GM23338 (cell line): ENCODE data around the gene FOXE3.

Source experiments
- EZH2 ChIP-seq: fragments of 200-600 bp; sonication (generic); IDR thresholded peaks from one replicate; pipeline ENCODE4 v1.8.0; 2017; ENCODE audit warnings: antibody characterized with exemption, mild to moderate bottlenecking, low read depth; ENCODE audit not compliant: unreplicated experiment
- EZH2phosphoT487 ChIP-seq: fragments of 200-600 bp; sonication (generic); IDR thresholded peaks from one replicate; pipeline ENCODE4 v1.8.1; 2018; ENCODE audit warnings: antibody characterized with exemption; ENCODE audit not compliant: unreplicated experiment
- ZNF114 ChIP-seq: fragments of 250-450 bp; sonication (Bioruptor Pico); IDR thresholded peaks from 2 replicates; pipeline ENCODE4 v1.5.0; 2020; ENCODE audit warnings: mild to moderate bottlenecking, moderate library complexity
- TF ChIP-seq, protein P1 (sequence below), 2 experiments: fragments of 200-600 bp in 1 of 2; sonication (generic) in 1 of 2; conservative IDR thresholded peaks; 2 replicates each; pipeline versions ENCODE4 v1.5.1 to v1.6.1; 2016 to 2017; ENCODE audit warnings: antibody characterized with exemption in 2 of 2, low read depth in 2 of 2, mild to moderate bottlenecking in 2 of 2, moderate library complexity in 1 of 2

DNA sequence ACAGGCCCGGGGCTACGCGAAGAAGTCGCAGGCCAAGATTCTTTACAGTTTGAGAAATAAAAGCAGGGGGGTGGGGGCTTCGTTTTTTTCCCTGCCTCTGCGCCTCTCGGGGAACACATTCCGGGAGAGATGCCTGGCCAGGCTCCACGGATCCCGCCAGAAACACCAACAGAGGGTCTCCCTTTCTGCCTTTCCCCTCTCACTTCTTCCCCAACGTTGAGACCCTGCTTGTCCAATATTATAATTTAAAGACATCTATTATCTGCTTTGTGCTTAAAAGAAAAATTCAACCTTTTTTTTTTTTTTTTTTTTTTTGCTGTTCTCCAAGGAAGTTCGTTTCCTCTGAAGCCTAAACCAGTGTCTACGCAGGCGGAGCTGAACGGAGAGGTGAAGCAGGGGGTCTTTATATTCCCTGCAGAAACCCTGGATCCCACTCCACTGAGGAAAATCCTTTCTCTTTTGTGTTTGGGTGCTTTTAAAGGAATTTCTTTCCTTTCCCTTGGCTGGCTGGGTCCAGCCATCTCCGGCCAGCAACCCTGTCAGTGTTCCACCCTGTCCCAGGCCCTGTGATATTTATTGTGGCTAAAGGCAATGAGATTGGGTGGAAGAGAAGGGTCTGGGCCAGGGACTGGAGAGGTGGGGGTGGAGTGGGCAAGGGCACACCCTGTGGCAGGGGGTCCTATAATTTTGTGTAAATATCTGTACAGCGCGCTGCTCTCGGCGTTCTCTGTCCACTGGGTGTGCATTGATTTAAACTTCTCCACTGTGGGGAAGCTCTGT, 23.9 kb downstream of the FOXE3 start:
- TF ChIP-seq, protein P1, sequence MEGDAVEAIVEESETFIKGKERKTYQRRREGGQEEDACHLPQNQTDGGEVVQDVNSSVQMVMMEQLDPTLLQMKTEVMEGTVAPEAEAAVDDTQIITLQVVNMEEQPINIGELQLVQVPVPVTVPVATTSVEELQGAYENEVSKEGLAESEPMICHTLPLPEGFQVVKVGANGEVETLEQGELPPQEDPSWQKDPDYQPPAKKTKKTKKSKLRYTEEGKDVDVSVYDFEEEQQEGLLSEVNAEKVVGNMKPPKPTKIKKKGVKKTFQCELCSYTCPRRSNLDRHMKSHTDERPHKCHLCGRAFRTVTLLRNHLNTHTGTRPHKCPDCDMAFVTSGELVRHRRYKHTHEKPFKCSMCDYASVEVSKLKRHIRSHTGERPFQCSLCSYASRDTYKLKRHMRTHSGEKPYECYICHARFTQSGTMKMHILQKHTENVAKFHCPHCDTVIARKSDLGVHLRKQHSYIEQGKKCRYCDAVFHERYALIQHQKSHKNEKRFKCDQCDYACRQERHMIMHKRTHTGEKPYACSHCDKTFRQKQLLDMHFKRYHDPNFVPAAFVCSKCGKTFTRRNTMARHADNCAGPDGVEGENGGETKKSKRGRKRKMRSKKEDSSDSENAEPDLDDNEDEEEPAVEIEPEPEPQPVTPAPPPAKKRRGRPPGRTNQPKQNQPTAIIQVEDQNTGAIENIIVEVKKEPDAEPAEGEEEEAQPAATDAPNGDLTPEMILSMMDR (conservative IDR thresholded peaks at IDR 0.05; ENCODE audit: low read depth in 2 of 2), result no peak
- TF ChIP-seq EZH2phosphoT487 (no peak), ZNF114 (no peak), EZH2 (peak; percentile 73)
